HG03439 (cell line): Measurements from ENCODE around the gene NR3C1.
"Not testable (repeated sequence)": the region's sequence is repeated elsewhere in the genome, so short reads cannot be mapped to it uniquely, and the experiment has no call there.

Experiments
- ATAC-seq: cut with Tn5 transposase; IDR thresholded peaks from one replicate; pipeline ENCODE4 v1.9.1; 2021; ENCODE audit warnings: mild to moderate bottlenecking, moderate library complexity; ENCODE audit not compliant: unreplicated experiment

The NR3C1 gene

DNA sequence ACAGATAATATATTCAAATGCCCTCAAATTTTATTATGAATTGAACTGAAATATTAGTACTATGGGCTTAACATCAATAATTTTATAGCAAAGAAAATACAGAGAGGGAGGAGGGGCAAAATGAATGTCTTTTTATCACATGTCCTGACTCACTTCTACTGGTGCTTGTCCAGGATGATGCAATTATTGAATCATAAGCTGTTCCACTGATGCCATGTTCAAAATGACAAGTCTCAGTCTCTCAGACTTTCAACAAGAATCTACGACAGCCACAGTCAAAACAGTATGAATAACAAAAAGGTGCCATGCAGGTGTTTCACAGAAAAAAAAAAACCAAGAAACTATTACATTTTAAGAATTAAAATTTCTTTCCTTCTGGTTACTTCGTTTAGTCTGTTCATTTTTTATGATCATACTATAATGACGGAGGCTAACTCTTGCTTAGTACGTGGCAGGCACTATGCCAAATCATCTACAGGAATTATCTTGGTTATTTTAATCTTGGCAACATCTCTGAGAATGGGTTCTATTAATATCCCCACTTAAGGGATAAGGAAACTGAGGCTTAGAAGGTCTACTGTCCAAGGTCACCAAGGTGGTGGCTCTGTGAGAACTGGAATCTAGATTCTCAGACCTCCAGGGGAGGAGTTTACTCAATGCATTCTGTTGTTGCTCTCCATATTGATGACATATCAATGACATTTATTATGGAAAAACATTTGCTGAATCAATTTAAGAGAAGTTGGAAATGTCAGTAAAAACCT, 61.5 kb downstream of the NR3C1 start:
- no peak for ATAC-seq

GRCh38 chr5:143340891-143341685, 62.4 kb downstream of the NR3C1 start:
- no peak for ATAC-seq

DNA sequence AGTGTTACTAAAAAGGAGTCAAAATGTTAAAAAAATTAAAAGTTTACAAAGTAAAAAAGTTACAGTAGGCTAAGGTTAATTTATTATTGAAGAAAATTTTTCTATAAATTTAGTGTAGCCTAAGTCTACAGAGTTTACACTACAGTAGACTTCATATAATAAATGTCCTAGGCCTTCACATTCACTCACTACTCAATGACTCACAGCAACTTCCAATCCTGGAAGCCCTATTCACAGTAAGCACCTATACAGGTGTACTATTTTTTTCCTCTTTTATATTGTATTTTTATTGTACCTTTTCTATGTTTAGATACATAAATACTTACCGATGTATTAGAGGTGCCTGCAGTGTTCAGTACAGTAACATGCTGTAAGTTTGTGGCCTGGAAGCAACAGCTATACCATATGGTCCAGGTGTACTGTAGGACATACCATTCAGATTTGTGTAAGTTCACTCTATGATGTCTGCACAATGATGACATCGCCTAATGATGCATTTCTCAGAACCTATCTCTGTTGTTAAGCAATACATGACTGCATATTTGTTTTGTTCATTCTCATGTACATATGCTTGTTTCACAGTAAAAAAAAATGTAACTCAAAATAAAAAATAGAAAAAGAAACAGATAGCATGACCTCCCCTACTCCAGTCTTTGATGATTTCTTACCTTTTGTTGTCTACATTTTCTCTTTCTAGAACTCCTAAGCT, 64.7 kb downstream of the NR3C1 start:
- no peak for ATAC-seq

- no peak for ATAC-seq
Observed at GRCh38 chr5:143337946-143338345, 65.5 kb downstream of the NR3C1 start.

- ATAC-seq = no peak
Observed at GRCh38 chr5:143336485-143336884, 67.0 kb downstream of the NR3C1 start.

DNA sequence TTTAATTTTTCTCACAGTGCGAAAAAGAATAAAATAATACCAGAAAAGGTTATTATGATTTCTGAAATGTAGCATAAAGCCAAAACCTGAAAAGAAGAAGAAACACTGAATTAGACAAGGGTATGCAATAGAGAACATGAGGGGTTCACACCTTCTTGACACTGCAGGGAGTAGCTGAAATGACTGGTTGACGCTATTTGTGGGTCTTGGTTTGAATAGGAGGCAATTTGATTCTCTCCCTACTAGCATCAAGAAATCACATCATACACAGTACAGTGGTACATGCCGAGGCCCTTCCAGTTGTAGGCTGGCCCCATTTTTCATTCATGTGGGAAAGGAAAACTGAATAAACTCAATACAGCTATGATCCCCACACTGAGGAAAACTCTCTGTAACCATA, 68.6 kb downstream of the NR3C1 start:
- ATAC-seq = no peak

- ATAC-seq = not testable (repeated sequence)
Observed at GRCh38 chr5:143334380-143334779, 69.1 kb downstream of the NR3C1 start.

- no peak for ATAC-seq
Observed at GRCh38 chr5:143331956-143332355, 71.5 kb downstream of the NR3C1 start.

- no peak for ATAC-seq
Observed at GRCh38 chr5:143329843-143330242, 73.6 kb downstream of the NR3C1 start.

DNA sequence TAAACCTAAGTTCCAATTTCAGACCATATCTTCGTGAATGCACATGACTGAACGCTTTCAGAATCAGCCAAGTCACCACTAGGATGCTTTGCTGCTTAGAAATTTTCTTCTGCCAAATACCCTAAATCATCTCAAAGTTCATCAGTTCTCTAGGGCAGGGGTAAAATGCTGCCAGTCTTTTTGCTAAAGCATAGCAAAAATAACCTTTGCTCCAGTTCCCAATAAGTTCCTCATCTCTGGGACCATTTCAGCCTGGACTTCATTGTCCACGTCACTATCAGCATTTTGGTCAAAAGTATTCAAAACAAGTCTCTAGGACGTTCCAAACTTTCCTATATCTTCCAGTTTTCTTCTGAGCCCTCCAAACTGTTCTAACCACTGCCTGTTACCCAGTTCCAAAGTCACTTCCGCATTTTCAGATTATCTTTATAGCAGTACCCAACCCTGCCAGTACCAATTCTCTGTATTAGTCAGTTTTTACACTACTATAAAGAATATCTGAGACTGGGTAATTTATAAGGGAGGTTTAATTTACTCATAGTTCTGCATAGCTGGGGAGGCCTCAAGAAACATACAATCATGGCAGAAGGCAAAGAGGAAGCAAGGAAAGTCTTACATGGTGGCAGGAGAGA, 74.8 kb downstream of the NR3C1 start:
- ATAC-seq = no peak

DNA sequence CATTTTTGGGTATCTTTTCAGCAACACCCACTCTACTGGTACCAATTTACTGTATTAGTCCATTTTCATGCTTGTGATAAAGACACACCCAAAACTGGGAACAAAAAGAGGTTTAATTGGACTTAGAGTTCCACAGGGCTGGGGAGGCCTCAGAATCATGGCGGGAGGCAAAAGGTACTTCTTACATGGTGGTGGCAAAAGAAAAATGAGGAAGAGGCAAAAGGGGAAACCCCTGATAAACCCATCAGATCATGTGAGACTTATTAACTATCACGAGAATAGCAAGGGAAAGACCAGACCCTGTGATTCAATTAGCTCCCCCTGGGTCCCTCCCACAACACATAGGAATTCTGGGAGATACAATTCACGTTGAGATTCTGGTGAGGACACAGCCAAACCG, 78.4 kb downstream of the NR3C1 start:
- not testable (repeated sequence) for ATAC-seq

GRCh38 chr5:143322931-143323630, 80.4 kb downstream of the NR3C1 start:
- ATAC-seq = not testable (repeated sequence)

GRCh38 chr5:143322176-143322575, 81.3 kb downstream of the NR3C1 start:
- ATAC-seq = no peak

- ATAC-seq = no peak
Observed at GRCh38 chr5:143319437-143320227, 83.9 kb downstream of the NR3C1 start.

GRCh38 chr5:143318833-143319232, 84.7 kb downstream of the NR3C1 start:
- ATAC-seq = no peak

GRCh38 chr5:143318270-143318669, 85.2 kb downstream of the NR3C1 start:
- no peak for ATAC-seq

- no peak for ATAC-seq
Observed at GRCh38 chr5:143316844-143317631, 86.4 kb downstream of the NR3C1 start.

GRCh38 chr5:143316337-143316736, 87.1 kb downstream of the NR3C1 start:
- no peak for ATAC-seq

DNA sequence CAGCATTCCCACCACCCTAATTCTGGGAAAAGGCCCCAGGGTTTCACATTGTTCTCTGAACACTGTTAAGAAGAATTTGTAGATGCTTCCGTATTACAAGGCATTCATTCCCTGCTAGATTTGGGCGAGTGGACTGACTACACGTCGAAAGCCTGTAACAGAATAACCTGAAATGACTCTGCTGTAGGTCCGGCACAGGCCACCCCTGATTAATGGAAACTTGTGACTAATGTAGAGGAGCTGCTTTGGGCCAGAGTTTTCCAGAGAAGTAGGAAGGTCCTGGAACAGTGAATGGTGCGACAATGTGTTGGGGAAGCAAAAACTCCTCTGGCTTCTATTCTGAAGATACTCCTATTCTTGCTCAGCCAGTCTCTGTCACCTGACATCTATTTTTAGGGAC, 87.6 kb downstream of the NR3C1 start:
- no peak for ATAC-seq
